Right renal pelvis (tissue), 4 donors: ENCODE data around the gene AFM. TPM values are rescaled to one million over a fixed set of nuclear protein-coding genes. Genes with fewer than 3 reads are reported as not detected.

ENCODE experiments used
- DNase-seq, 4 donors: peaks; one replicate each; pipeline ENCODE4 v3.0.0-alpha.2; 2013; ENCODE audit warnings: low read depth in 4 of 4, low spot score in 3 of 4, missing footprints in 1 of 4
- polyA plus RNA-seq, 4 donors: library from polyadenylated mRNA; unstranded; fragments of 120-200 nt; gene quantifications; one replicate each; pipeline ENCODE4 v1.2.1, GENCODE V29; 2013; ENCODE audit not compliant: insufficient read length in 4 of 4

The AFM gene
- 10 to 100 TPM; 11.3 to 16.3 (median 14.6) TPM for polyA plus RNA-seq

- no peak for DNase-seq
These were observed at the start of gene AFM for GRCh38 chr4:73481358-73481757. AFM (plus strand) TSS chr4:73481745; CDS start chr4:73481776, 31 bp downstream.

GRCh38 chr4:73431813-73432168, 49.8 kb upstream of the AFM start:
- DNase-seq, result no peak

GRCh38 chr4:73432169-73433000, 49.2 kb upstream of the AFM start:
- no peak for DNase-seq

- no peak for DNase-seq
These were observed 48.4 kb upstream of the AFM start for GRCh38 chr4:73433140-73433539.

- no peak for DNase-seq
These were observed 47.2 kb upstream of the AFM start for GRCh38 chr4:73434311-73434710.

- DNase-seq, result no peak
These were observed 45.6 kb upstream of the AFM start, which contains the start of gene AFP for GRCh38 chr4:73435984-73436383. AFP (plus strand) TSS chr4:73436221; CDS start chr4:73436263, 42 bp downstream.

- DNase-seq, result no peak
These were observed 44.6 kb upstream of the AFM start for GRCh38 chr4:73436674-73437557.

- DNase-seq, result no peak
These were observed 44.0 kb upstream of the AFM start for GRCh38 chr4:73437558-73437956.

GRCh38 chr4:73438048-73438447, 43.5 kb upstream of the AFM start:
- DNase-seq, result no peak

- DNase-seq, result no peak
These were observed 42.8 kb upstream of the AFM start for GRCh38 chr4:73438582-73439215.

GRCh38 chr4:73439445-73439844, 42.1 kb upstream of the AFM start:
- DNase-seq, result no peak

GRCh38 chr4:73439991-73440390, 41.6 kb upstream of the AFM start:
- DNase-seq, result no peak

GRCh38 chr4:73440653-73441052, 40.9 kb upstream of the AFM start:
- DNase-seq, result no peak

- no peak for DNase-seq
These were observed 39.3 kb upstream of the AFM start for GRCh38 chr4:73442275-73442674.

GRCh38 chr4:73443224-73443623, 38.3 kb upstream of the AFM start:
- no peak for DNase-seq

GRCh38 chr4:73445383-73446335, 35.9 kb upstream of the AFM start:
- DNase-seq, result no peak

GRCh38 chr4:73446336-73446938, 35.1 kb upstream of the AFM start:
- peak in 2 of 4 donors; percentile 2 to 4 for DNase-seq

GRCh38 chr4:73447671-73448070, 33.9 kb upstream of the AFM start:
- no peak for DNase-seq

- no peak for DNase-seq
These were observed 32.9 kb upstream of the AFM start for GRCh38 chr4:73448448-73449203.
